HCT116 (cell line): ENCODE measurements around the gene CBFA2T2. TPM values are rescaled to one million over a fixed set of nuclear protein-coding genes. Genes with fewer than 3 reads are reported as not detected.

Source experiments
- ATAC-seq: fragments of 200-7000 bp; cut with Tn5 transposase; 2 replicates; pipeline ENCODE4 v1.9.1; 2020; ENCODE audit warnings: mild to moderate bottlenecking, moderate library complexity
- BruUV-seq: library from RNA; stranded (reverse); fragments of 400-500 nt; replicated peaks from 2 replicates; lab custom pipeline; 2021; lab: Mats Ljungman, UMichigan
- CTCF ChIA-PET: fragments of 300-600 bp; sonication (Branson Sonifier 250); formaldehyde crosslinking; loops from one replicate; lab custom pipeline; 2021; ENCODE audit warnings: antibody characterized with exemption; lab: Charles Lee
- POLR2A ChIA-PET: fragments of 300-600, 350-600 bp; sonication (Branson Sonifier 250); formaldehyde crosslinking; loops from one replicate; lab custom pipeline; 2021; ENCODE audit warnings: antibody characterized with exemption; lab: Charles Lee
- RAD21 ChIA-PET, 2 experiments: fragments of 300-600 bp; sonication (Branson Sonifier 250); formaldehyde crosslinking; loops; one replicate each; lab custom pipeline; 2023; ENCODE audit warnings: low total read pairs in 2 of 2; ENCODE audit not compliant: uncharacterized antibody in 2 of 2, unreplicated experiment in 2 of 2, low non-redundant PET in 1 of 2; lab: Charles Lee
- DNase-seq: peaks from one replicate; pipeline ENCODE4 v3.0.0-alpha.2; 2010; ENCODE audit warnings: low read depth, low spot score
- H2AFZ ChIP-seq: fragments of 200-600 bp; shearing (Covaris generic), sonication (generic); 2 replicates; pipeline ENCODE4 v1.6.1; 2017; ENCODE audit warnings: low read depth, mixed run types, mixed read lengths, antibody characterized with exemption, low read length; ENCODE audit not compliant: poor library complexity, severe bottlenecking
- H3K27ac ChIP-seq: 2 replicates; pipeline ENCODE4 v1.5.1; 2012; ENCODE audit warnings: low read depth, low read length
- H3K27me3 ChIP-seq: fragments of 200-600 bp; sonication (generic); 2 replicates; pipeline ENCODE4 v1.6.1; 2016; ENCODE audit warnings: mixed run types, low read length, mixed read lengths; ENCODE audit not compliant: insufficient read depth
- H3K36me3 ChIP-seq, 2 experiments: fragments of 200-500 bp in 1 of 2; fragments of 200-600 bp in 1 of 2; sonication (Bioruptor generic) in 1 of 2; sonication (generic) in 1 of 2; 2 replicates each; pipeline versions ENCODE4 v1.5.1 to v1.6.1; 2014 to 2016; ENCODE audit warnings: low read length in 2 of 2, inconsistent platforms in 1 of 2, mixed read lengths in 1 of 2, mixed run types in 1 of 2; ENCODE audit not compliant: insufficient read depth in 2 of 2, control insufficient read depth in 1 of 2
- H3K4me1 ChIP-seq, 2 experiments: fragments of 200-600 bp in 1 of 2; sonication (generic) in 1 of 2; 2 replicates each; pipeline versions ENCODE4 v1.5.1 to v1.6.1; 2012 to 2017; ENCODE audit warnings: low read length in 2 of 2, inconsistent platforms in 1 of 2, mild to moderate bottlenecking in 1 of 2, mixed read lengths in 1 of 2, mixed run types in 1 of 2, moderate library complexity in 1 of 2; ENCODE audit not compliant: insufficient read depth in 2 of 2, control insufficient read depth in 1 of 2
- H3K4me2 ChIP-seq: fragments of 200-600 bp; sonication (generic); 2 replicates; pipeline ENCODE4 v1.6.1; 2017; ENCODE audit warnings: mixed run types, low read length, mixed read lengths
- H3K4me3 ChIP-seq, 2 experiments: fragments of 200-600 bp in 1 of 2; sonication (generic) in 1 of 2; replicated peaks in 1 of 2; 2 replicates each; pipeline ENCODE4 v1.5.1; 2011 to 2016; ENCODE audit warnings: low read length in 2 of 2, control low read depth in 1 of 2, low read depth in 1 of 2, mild to moderate bottlenecking in 1 of 2, mixed read lengths in 1 of 2, mixed run types in 1 of 2
- H3K79me2 ChIP-seq: fragments of 200-600 bp; sonication (generic); 2 replicates; pipeline ENCODE4 v1.6.1; 2017; ENCODE audit warnings: mild to moderate bottlenecking, mixed run types, low read length, moderate library complexity, mixed read lengths; ENCODE audit not compliant: insufficient read depth
- H3K9ac ChIP-seq: fragments of 200-600 bp; sonication (generic); 2 replicates; pipeline ENCODE4 v1.6.1; 2016; ENCODE audit warnings: low read length, mixed read lengths
- H3K9me2 ChIP-seq: fragments of 200-600 bp; sonication (generic), shearing (Covaris generic); 2 replicates; pipeline ENCODE4 v1.6.1; 2017; ENCODE audit warnings: mixed run types, mild to moderate bottlenecking, moderate library complexity; ENCODE audit not compliant: insufficient read depth
- H3K9me3 ChIP-seq, 2 experiments: fragments of 200-500 bp in 1 of 2; fragments of 200-600 bp in 1 of 2; sonication (Bioruptor generic) in 1 of 2; sonication (generic) in 1 of 2; 2 replicates each; pipeline ENCODE4 v1.6.1; 2014 to 2017; ENCODE audit warnings: low read length in 2 of 2, mixed read lengths in 2 of 2, inconsistent platforms in 1 of 2, low read depth in 1 of 2, mild to moderate bottlenecking in 1 of 2, mixed run types in 1 of 2, moderate library complexity in 1 of 2; ENCODE audit not compliant: control insufficient read depth in 1 of 2, insufficient read depth in 1 of 2
- H4K20me1 ChIP-seq: fragments of 200-600 bp; sonication (generic), shearing (Covaris generic); 2 replicates; pipeline ENCODE4 v1.6.1; 2017; ENCODE audit warnings: mixed run types, mild to moderate bottlenecking, moderate library complexity; ENCODE audit not compliant: insufficient read depth
- ELF1 ChIP-seq: IDR thresholded peaks from 2 replicates; pipeline ENCODE4 v1.6.1; 2012; ENCODE audit warnings: low read depth, borderline replicate concordance
- FOSL1 ChIP-seq: IDR thresholded peaks from 2 replicates; pipeline ENCODE4 v1.6.1; 2012; ENCODE audit warnings: low read depth
- SRF ChIP-seq: IDR thresholded peaks from 2 replicates; pipeline ENCODE4 v1.6.1; 2012; ENCODE audit warnings: low read depth
- TCF7L2 ChIP-seq: IDR thresholded peaks from 2 replicates; pipeline ENCODE4 v1.7.0; 2011; ENCODE audit warnings: borderline replicate concordance, inconsistent platforms; ENCODE audit not compliant: insufficient read depth, insufficient read length; ENCODE audit errors: extremely low read depth
- YY1 ChIP-seq: IDR thresholded peaks from 2 replicates; pipeline ENCODE4 v1.6.1; 2011; ENCODE audit warnings: low read length, low read depth, moderate library complexity, mild to moderate bottlenecking; ENCODE audit not compliant: insufficient replicate concordance; ENCODE audit errors: extremely low read depth
- intact Hi-C: fragments of 100-400 bp; cut with micrococcal nuclease; formaldehyde crosslinking; loops from 2 replicates; pipeline ENCODE4 v1.10.0; 2022
- total RNA-seq: library from RNA; stranded (reverse); gene quantifications from one replicate; pipeline ENCODE4 v1.2.1, GENCODE V29; 2021; ENCODE audit not compliant: unreplicated experiment
- TF ChIP-seq, protein P1 (sequence below): IDR thresholded peaks from 2 replicates; pipeline ENCODE4 v1.6.1; 2012
- TF ChIP-seq, protein P2 (sequence below): IDR thresholded peaks from 2 replicates; pipeline ENCODE4 v1.6.1; 2012; ENCODE audit warnings: low read depth
- TF ChIP-seq, protein P3 (sequence below), 3 experiments: fragments of 200-600 bp in 1 of 3; sonication (generic) in 1 of 3; IDR thresholded peaks in 2 of 3; conservative IDR thresholded peaks in 1 of 3; 2 replicates each; pipeline ENCODE4 v1.5.1; 2012 to 2017; ENCODE audit warnings: low read depth in 2 of 3, low read length in 2 of 3, antibody characterized with exemption in 1 of 3, borderline replicate concordance in 1 of 3, control low read depth in 1 of 3, mild to moderate bottlenecking in 1 of 3, mixed read lengths in 1 of 3, mixed run types in 1 of 3, moderate library complexity in 1 of 3; ENCODE audit not compliant: insufficient read depth in 1 of 3

CBFA2T2 gene
- total RNA-seq, 1 experiment from 2014 or later: 8.0 TPM

DNA sequence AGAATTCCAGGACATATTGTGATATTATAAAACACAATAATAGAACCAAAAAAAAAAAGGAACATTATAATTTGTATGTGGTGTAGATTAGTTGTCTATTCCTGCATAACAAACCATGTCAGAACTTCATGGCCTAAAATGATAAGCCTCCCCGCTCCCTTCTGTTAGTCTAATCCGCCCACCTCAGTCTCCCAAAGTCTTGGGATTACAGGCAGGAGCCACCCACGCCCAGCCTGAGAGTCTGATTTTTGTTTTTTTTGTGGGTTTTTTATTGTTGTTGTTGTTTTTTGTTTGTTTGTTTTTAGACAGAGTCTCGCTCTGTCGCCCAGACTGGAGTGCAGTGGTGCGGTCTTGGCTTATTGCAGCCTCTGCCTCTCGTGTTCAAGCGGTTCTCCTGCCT, 111.1 kb downstream of the CBFA2T2 start (continued):
- no peak for TF ChIP-seq ELF1
- TF ChIP-seq, protein P1, sequence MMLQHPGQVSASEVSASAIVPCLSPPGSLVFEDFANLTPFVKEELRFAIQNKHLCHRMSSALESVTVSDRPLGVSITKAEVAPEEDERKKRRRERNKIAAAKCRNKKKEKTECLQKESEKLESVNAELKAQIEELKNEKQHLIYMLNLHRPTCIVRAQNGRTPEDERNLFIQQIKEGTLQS: no peak
- TF ChIP-seq, protein P2, sequence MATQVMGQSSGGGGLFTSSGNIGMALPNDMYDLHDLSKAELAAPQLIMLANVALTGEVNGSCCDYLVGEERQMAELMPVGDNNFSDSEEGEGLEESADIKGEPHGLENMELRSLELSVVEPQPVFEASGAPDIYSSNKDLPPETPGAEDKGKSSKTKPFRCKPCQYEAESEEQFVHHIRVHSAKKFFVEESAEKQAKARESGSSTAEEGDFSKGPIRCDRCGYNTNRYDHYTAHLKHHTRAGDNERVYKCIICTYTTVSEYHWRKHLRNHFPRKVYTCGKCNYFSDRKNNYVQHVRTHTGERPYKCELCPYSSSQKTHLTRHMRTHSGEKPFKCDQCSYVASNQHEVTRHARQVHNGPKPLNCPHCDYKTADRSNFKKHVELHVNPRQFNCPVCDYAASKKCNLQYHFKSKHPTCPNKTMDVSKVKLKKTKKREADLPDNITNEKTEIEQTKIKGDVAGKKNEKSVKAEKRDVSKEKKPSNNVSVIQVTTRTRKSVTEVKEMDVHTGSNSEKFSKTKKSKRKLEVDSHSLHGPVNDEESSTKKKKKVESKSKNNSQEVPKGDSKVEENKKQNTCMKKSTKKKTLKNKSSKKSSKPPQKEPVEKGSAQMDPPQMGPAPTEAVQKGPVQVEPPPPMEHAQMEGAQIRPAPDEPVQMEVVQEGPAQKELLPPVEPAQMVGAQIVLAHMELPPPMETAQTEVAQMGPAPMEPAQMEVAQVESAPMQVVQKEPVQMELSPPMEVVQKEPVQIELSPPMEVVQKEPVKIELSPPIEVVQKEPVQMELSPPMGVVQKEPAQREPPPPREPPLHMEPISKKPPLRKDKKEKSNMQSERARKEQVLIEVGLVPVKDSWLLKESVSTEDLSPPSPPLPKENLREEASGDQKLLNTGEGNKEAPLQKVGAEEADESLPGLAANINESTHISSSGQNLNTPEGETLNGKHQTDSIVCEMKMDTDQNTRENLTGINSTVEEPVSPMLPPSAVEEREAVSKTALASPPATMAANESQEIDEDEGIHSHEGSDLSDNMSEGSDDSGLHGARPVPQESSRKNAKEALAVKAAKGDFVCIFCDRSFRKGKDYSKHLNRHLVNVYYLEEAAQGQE: no peak

DNA sequence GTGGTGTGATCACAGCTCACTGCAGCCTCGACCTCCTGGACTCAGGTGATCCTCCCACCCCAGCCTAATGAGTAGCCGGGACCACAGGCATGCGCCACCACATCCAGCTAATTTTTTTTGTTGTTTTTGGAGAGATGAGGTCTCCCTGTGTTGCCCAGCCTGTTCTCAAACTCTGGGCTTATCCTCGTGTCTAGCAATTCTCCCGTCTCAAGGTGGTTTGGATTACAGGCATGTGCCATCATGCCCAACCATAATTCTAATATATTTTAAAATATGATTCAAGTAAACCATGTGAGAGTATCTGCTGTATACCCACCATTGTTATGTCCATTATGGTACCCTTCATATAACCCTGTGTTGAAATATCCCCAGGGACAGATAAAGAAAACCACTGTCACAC, 112.0 kb downstream of the CBFA2T2 start:
- Histone ChIP-seq H3K4me3 (no peak overlapping the region), H4K20me1 (no peaks in the 10 kb centered on the region), H3K27me3 (no peaks in the 10 kb centered on the region), H3K4me1 (no peaks in the 10 kb centered on the region), H2AFZ (no peak overlapping the region), H3K79me2 (no peaks in the 10 kb centered on the region), H3K27ac (no peak overlapping the region), H3K9ac (no peak overlapping the region), H3K4me2 (no peak overlapping the region), H3K9me2 (no peaks in the 10 kb centered on the region), H3K9me3 (no peaks in the 10 kb centered on the region), H3K36me3 (no peaks in the 10 kb centered on the region)
- POLR2A ChIA-PET: no interaction called here
- BruUV-seq: no TSS peak
- TF ChIP-seq FOSL1 (no peak), SRF (no peak), TCF7L2 (no peak), YY1 (no peak)
- TF ChIP-seq, protein P3, sequence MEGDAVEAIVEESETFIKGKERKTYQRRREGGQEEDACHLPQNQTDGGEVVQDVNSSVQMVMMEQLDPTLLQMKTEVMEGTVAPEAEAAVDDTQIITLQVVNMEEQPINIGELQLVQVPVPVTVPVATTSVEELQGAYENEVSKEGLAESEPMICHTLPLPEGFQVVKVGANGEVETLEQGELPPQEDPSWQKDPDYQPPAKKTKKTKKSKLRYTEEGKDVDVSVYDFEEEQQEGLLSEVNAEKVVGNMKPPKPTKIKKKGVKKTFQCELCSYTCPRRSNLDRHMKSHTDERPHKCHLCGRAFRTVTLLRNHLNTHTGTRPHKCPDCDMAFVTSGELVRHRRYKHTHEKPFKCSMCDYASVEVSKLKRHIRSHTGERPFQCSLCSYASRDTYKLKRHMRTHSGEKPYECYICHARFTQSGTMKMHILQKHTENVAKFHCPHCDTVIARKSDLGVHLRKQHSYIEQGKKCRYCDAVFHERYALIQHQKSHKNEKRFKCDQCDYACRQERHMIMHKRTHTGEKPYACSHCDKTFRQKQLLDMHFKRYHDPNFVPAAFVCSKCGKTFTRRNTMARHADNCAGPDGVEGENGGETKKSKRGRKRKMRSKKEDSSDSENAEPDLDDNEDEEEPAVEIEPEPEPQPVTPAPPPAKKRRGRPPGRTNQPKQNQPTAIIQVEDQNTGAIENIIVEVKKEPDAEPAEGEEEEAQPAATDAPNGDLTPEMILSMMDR (IDR thresholded peaks at IDR 0.05 in 2 of 3, conservative IDR thresholded peaks at IDR 0.05 in 1 of 3; ENCODE audit: borderline replicate concordance in 1 of 3, insufficient read depth in 1 of 3, low read depth in 2 of 3, low read length in 2 of 3): no peak
- ATAC-seq: no peak
- CTCF ChIA-PET: no interaction called here
- DNase-seq: no peak
- intact Hi-C loops: no loop called here
- RAD21 ChIA-PET: no interaction called here
